HG02840 (cell line): ENCODE data around the gene DCAF8L2.
"Not testable (repeated sequence)": the region's sequence is repeated elsewhere in the genome, so short reads cannot be mapped to it uniquely, and the experiment has no call there.

Experiments used
- ATAC-seq: cut with Tn5 transposase; IDR thresholded peaks from one replicate; pipeline ENCODE4 v1.9.1; 2021; ENCODE audit warnings: mild to moderate bottlenecking, moderate library complexity, moderate number of reproducible peaks; ENCODE audit not compliant: unreplicated experiment, low FRiP score

The DCAF8L2 gene

GRCh38 chrX:27590044-27590443 is at the start of gene DCAF8L2:
Gene DCAF8L2, plus strand, starts transcription at chrX:27590344. Its CDS starts 156,552 bp downstream, at chrX:27746896.
- no peak for ATAC-seq

DNA sequence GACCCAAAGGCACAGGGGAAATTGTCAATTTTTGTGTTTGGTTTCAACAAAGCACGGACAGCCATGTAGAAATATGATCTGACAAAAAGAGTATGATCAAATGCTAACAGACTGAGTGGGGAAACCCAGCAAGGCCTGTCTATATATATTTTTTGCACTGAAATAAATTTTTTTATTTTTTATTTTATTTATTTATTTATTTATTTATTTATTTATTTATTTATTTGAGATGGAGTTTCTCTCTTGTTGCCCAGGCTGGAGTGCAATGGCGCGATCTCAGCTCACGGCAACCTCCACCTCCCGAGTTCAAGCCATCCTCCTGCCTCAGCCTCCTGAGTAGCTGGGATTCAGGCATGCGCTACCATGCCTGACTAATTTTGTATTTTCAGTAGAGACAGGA is 49.0 kb upstream of the DCAF8L2 start:
- not testable (repeated sequence) for ATAC-seq

DNA sequence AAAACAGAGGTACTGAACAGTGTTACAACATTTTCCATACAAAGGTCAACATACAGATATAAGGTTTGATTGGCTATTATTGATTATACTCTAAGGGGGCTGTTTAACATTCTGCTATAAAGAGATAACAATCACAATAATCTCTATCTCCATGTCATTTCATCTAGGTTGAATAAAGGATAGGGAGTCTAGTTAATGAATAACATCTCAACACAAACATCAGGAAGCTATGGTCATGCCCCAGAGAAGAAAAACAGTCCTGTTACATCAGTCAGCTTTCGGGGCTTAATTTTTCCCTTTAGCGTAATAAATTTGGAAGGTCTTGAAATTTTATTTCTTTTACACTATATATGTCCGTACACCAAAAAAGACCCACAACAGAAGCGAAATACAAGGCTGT is 41.5 kb upstream of the DCAF8L2 start:
- no peak for ATAC-seq

DNA sequence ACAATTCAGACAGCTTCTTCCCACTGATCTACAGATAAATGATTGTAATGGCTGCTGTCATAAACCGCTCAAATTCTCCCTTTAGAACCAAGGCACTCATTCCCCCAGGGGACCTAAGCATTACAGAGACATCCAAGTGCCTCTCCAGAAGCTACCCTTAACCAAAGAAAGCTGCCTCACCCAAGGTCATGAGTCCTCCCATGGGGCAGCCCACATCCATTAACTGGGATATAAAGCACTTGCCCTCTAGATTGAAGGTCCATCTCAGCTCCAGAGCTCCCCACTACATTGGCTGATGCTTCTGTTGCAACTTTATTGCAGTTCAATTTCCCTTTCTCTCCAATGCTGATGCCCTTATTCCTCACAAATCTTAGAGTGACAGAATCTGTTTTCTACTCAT is 40.5 kb upstream of the DCAF8L2 start:
- no peak for ATAC-seq

DNA sequence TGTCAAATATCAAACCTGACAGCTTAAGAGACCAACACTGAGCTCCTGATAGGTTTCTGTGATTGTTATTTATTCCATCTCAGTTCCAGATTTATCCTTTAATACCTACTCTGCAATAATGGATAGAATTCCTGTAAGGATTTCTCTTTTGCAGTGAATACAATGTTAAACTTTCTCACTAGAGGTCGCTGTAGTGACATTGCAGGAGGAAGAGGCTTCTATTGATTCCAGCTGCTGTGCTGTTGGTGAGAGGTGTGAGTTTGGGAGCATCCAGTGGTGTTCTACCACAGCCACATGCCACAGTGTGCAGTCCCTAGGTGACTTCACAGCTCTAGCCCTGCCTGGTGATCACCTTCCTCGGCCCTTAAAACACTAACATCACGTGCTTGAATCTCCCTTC is 34.6 kb upstream of the DCAF8L2 start:
- no peak for ATAC-seq

- no peak for ATAC-seq
Observed at GRCh38 chrX:27565992-27566391, 24.2 kb upstream of the DCAF8L2 start.

GRCh38 chrX:27571164-27571563 is 19.0 kb upstream of the DCAF8L2 start:
- no peak for ATAC-seq

GRCh38 chrX:27575565-27575964 is 14.6 kb upstream of the DCAF8L2 start:
- no peak for ATAC-seq

DNA sequence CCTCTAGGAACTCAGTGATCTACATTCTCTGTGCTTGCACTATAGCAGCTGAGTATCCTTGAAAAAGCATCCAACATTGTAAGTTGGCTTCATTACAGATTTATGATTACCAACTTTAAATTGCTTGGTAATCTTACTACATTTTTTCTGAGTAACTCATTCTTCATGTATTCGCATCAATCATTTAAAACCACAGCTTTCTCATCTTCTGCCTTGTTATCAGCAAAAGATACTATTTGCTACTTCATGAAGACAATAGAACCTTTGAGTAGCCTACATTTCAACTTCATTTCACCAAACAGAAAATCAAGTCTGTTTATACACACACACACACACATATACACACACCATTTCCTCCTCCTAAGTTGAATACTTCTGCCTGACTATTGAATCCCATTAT is 6.2 kb upstream of the DCAF8L2 start:
- ATAC-seq, result no peak

- no peak for ATAC-seq
Observed at GRCh38 chrX:27591938-27592337, 1.8 kb downstream of the DCAF8L2 start.

GRCh38 chrX:27597508-27597907 is 7.4 kb downstream of the DCAF8L2 start:
- ATAC-seq, result no peak

- no peak for ATAC-seq
Observed at GRCh38 chrX:27598312-27598711, 8.2 kb downstream of the DCAF8L2 start.

DNA sequence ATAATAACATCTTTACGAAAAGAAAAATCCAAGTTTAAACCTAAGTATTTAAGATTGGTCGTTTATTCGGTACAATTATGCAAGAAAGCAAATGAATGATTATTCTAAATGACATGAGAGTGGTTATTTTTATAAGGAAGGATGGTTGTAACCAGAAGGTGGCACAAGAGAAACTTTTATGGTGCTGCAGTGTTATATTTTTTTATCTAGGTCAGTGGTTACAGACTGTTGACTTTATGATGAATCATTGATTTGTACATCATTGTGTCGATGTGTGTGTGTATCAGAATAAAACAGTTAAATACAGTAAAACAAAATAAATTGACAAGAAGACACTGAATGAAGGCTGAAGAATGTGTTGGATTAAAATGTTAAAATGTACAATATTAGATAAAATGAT is 9.8 kb downstream of the DCAF8L2 start:
- no peak for ATAC-seq

DNA sequence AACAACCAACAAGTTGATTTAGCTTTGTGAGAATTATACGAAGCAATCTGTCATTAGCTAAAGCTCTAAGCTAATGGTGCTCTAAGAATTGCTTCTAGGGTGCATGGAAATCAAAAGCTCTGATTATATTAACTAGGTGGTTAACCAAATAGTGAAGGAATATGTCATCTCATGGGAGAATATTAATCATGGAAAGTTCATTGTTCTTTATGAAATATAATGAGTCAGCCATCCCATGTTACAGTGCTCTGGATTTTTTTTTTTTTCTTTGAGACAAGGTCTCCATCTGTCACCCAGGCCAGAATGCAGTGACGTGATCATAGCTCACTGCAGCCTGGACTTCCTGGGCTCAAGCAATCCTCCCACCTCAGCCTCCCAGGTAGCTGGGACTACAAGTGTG is 10.5 kb downstream of the DCAF8L2 start:
- no peak for ATAC-seq

DNA sequence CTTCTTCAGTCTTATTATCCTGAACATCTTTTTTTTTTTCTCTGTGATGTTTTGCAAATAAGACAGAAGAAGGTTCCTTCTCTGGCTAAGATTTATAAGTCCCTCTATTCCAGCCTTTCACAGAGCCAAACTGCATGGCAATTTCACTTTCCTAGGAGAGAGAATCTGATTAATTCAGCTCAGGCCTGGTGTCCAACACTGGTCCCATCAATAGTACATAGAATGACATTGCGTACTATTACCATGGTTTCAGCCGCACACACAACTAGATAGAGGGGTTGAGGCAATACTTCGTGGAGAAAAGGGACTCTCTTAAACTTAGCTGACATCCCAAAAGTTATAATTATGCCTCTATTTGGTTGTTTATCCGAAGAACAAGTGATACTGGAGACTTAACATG is 18.5 kb downstream of the DCAF8L2 start:
- no peak for ATAC-seq

DNA sequence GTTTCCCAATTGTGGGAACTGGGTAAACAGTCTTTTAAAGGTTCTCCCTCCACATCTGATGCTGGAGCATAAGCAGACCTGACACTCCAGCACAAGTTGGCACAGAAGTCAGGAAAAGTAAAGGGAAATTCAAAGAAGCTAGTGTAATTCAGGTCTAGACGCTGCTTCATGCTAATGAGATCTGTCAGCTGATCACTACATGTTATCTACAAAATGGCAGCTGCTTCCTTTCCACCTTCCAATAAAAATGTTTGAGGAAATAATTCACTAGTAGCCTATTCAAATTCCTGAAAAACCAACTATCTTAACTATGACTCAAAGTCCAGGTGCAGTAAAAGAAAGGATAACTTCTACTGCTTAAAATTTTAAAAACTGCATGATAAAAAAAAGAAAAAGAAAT is 29.3 kb downstream of the DCAF8L2 start:
- no peak for ATAC-seq

DNA sequence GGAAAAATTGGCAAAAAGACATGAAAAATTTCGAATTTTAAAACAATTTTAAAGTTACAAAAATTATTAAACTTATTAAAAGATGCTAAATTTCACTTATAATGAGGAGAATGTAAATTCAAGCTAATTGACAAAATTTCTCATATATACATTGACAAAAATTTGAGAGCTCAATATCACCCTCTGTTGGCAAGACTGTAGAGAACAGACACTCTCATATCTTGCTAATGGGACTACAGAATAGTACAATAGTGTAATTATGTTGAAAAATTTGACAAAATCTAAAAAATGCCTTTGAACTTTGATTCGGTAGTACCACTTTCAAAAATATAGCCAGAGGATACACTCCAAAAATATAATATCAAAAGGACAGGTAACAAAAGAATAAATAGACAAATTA is 29.8 kb downstream of the DCAF8L2 start:
- ATAC-seq, result no peak

- ATAC-seq, result no peak
Observed at GRCh38 chrX:27622883-27623282, 32.7 kb downstream of the DCAF8L2 start.

DNA sequence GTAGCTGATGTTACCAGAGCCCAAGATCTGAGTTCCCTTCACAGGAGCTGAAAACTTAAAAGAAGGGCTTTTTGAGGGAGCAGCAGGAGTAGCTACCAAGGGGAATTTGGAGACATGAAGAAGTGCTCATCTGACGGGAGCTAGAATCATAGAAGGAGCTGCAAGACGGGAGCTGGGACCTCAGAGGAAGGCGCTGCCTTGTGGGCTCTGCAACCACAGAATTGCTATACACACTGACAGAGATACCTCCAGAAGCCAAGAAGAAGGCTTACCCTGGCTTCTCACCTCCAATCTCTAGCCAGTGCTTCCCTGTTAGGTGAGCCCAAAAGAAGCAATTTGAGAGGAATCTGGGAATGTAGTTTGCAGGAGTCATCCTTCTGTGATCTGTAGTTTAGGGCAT is 35.9 kb downstream of the DCAF8L2 start:
- ATAC-seq, result no peak

DNA sequence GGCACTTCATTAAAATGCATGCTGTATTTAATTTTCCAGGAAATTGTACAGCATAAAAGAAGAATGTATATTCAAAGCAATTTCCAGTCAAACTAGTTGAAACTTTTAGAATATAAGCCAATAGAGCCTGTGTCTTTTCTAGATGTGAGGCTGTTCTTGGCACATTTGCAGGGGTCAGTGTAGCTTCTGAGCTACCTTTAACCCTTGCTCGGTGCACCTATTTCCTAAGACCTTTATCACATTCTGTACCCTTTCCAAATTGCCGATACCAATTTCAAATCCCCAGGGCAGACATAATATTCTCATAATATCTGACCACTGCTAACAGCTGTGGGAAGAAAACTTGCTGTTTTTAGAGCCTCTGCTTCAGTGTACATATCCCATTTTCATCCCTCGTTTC is 43.2 kb downstream of the DCAF8L2 start:
- no peak for ATAC-seq

- ATAC-seq, result no peak
Observed at GRCh38 chrX:27656581-27656980, 66.4 kb downstream of the DCAF8L2 start.

GRCh38 chrX:27660878-27661277 is 70.7 kb downstream of the DCAF8L2 start:
- no peak for ATAC-seq

DNA sequence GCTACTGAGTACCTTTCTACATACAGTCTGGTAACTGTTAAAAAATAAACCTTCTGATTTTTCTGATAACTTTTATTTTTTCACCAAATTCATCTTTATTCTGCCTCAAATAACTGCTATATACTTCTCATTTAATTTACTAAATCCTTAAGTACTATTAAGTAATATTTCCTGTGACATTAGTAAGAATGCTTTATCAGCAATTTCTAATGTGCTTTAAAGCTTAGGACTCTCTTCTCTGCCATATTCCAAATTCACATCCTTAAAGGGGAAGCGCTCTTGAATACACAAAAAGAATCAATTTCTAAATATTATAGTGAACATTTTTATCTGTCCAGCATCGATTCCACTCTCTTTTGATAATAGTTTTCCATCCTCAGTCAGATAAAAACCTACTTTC is 81.1 kb downstream of the DCAF8L2 start:
- no peak for ATAC-seq
